ENCODE data around the gene CAMK1D. TPM values are rescaled to one million over a fixed set of nuclear protein-coding genes. Genes with fewer than 3 reads are reported as not detected.

CAMK1D gene
- total RNA-seq, 1 donor from 2014 or later, result 2.3 TPM

DNA sequence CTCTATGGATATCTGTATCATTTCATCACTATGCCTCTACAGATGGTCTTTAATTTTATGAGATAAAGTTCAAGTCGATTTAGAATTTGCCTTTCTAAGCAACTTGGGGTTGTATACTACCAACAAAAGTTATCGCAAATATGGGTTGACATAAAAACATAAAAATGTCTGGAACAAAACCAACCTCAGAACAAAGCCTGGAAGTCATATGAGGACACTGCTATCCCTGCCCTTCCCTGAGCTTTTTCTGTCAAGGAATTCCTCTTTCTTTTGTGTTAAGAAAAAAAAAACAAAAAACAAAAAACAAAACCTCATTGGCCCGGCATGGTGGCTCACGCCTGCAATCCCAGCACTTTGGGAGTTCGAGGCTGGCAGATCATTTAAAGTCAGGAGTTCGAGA, 319.3 kb downstream of the CAMK1D start:
- H3K27me3 ChIP-seq (ENCODE audit: control insufficient read depth, insufficient read depth, low read length), result no peaks in the 10 kb centered on the region
- TF ChIP-seq, protein P1, sequence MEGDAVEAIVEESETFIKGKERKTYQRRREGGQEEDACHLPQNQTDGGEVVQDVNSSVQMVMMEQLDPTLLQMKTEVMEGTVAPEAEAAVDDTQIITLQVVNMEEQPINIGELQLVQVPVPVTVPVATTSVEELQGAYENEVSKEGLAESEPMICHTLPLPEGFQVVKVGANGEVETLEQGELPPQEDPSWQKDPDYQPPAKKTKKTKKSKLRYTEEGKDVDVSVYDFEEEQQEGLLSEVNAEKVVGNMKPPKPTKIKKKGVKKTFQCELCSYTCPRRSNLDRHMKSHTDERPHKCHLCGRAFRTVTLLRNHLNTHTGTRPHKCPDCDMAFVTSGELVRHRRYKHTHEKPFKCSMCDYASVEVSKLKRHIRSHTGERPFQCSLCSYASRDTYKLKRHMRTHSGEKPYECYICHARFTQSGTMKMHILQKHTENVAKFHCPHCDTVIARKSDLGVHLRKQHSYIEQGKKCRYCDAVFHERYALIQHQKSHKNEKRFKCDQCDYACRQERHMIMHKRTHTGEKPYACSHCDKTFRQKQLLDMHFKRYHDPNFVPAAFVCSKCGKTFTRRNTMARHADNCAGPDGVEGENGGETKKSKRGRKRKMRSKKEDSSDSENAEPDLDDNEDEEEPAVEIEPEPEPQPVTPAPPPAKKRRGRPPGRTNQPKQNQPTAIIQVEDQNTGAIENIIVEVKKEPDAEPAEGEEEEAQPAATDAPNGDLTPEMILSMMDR (IDR thresholded peaks at IDR 0.05; ENCODE audit: insufficient read depth, low read length, poor library complexity, severe bottlenecking), result no peak
- no peak overlapping the region for H3K4me3 ChIP-seq (ENCODE audit: low read depth, low read length)

DNA sequence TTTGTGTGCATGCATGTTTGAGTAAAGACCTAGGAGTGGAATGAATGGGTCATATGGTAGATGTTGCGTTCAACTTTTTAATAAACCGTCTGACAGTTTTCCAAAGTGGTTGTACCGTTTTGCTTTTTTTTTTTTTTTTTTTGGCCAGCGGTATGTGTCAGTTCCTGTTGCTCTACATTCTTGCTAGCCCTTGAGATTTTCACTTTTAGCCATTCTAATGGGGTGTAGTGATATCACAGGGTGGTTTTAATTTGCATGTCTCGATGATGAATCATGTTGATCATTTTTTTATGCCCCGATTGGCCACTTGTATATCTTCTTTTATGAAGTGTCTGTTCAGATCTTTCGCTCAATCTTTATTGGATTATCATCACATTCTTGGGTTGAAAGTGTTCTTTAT, 320.7 kb downstream of the CAMK1D start:
- Histone ChIP-seq H3K27me3 (ENCODE audit: control insufficient read depth, insufficient read depth, low read length) (no peaks in the 10 kb centered on the region), H3K4me3 (ENCODE audit: low read depth, low read length) (no peak overlapping the region), H3K36me3 (ENCODE audit: control insufficient read depth, insufficient read depth, low read length) (no peaks in the 10 kb centered on the region)
- DNase-seq (ENCODE audit: low read depth), result no peak
- TF ChIP-seq, protein P1 (IDR thresholded peaks at IDR 0.05; ENCODE audit: insufficient read depth, low read length, poor library complexity, severe bottlenecking), result no peak

More for the DNA sequence above, 319.3 kb downstream of the CAMK1D start:
- no peak for DNase-seq (ENCODE audit: low read depth)
- no peaks in the 10 kb centered on the region for H3K36me3 ChIP-seq (ENCODE audit: control insufficient read depth, insufficient read depth, low read length)

DNA sequence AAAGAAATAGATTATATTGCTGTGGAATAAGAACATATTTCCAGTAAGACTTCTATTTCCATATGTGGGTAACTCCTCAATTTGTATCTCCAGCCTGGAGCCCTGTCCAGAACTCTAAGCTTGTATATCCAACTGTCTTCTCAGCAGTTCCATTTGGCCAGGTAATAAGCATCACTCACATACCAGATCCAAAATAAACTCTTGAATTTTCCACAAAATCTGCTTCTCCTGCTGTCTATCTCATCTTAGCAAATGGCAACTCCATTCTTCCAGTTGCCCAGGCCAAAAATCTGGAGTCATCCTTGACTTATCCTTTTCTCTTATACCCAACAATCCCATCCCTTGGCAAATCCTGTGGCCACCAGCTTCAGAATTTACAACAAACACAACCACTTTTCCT, 325.8 kb downstream of the CAMK1D start:
- TF ChIP-seq, protein P1 (IDR thresholded peaks at IDR 0.05; ENCODE audit: insufficient read depth, low read length, poor library complexity, severe bottlenecking), result no peak
- H3K4me3 ChIP-seq (ENCODE audit: low read depth, low read length), result no peak overlapping the region
- DNase-seq (ENCODE audit: low read depth), result no peak
- no peaks in the 10 kb centered on the region for H3K36me3 ChIP-seq (ENCODE audit: control insufficient read depth, insufficient read depth, low read length)
- H3K27me3 ChIP-seq (ENCODE audit: control insufficient read depth, insufficient read depth, low read length), result no peaks in the 10 kb centered on the region

DNA sequence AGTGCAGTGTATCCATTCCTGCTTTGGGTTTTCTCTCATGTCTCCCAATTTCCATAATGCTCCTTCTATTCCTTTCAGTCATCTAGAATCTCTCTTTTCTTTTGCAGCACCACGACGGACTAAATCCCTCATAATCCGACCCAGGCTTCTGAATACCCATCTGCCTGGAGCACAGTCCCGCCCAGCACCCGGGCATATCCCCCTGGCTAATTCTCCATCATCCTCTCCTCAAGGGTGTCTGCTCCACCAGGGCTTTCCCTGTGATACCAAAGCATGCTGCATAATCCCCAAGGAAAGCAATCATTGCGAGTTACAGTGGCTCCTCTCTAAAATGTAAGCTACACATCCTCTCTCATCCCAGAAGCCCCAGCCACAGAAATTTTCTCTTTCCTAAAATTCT, 330.3 kb downstream of the CAMK1D start:
- no peak for DNase-seq (ENCODE audit: low read depth)
- TF ChIP-seq, protein P1 (IDR thresholded peaks at IDR 0.05; ENCODE audit: insufficient read depth, low read length, poor library complexity, severe bottlenecking), result no peak
- Histone ChIP-seq H3K36me3 (ENCODE audit: control insufficient read depth, insufficient read depth, low read length) (no peaks in the 10 kb centered on the region), H3K4me3 (ENCODE audit: low read depth, low read length) (no peak overlapping the region), H3K27me3 (ENCODE audit: control insufficient read depth, insufficient read depth, low read length) (no peaks in the 10 kb centered on the region)

DNA sequence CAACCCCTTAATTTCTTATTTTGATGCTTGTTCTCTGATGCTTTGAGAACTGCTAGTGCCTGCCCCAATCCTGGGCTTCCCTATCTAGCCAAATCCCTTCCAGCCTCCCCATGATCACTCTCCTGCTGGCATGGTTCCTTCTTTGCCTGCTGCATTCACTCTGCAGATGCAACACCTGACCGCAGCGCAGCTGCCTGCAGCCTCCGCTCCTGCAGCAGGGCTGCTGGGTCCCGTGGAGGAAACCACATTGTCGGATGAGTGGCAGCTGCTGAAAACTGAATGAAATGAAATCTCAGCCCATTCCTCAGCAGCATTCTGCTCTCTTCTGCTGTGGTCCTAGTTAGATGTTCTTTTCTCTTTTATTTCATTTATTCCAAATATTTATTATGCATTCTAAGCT, 331.9 kb downstream of the CAMK1D start:
- H3K4me3 ChIP-seq (ENCODE audit: low read depth, low read length), result no peak overlapping the region
- H3K36me3 ChIP-seq (ENCODE audit: control insufficient read depth, insufficient read depth, low read length), result no peaks in the 10 kb centered on the region
- DNase-seq (ENCODE audit: low read depth), result no peak

DNA sequence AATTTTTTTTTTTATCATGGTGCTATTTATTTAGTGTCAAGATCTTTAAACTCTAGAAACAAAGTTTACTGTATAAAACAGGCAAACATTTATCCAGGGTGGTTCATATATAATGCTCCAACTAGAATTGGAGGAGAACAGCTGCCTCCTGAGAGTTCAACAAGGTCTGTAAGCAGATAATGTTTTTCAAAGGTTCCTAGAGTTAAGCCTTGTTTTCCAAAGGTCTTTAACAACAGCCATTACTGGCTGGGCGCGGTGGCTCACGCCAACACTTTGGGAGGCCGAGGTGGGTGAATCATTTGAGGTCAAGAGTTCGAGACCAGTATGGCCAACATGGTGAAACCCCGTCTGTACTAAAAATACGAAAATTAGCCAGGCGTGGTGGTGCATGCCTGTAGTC, 335.4 kb downstream of the CAMK1D start:
- no peak overlapping the region for H3K4me3 ChIP-seq (ENCODE audit: low read depth, low read length)
- H3K27me3 ChIP-seq (ENCODE audit: control insufficient read depth, insufficient read depth, low read length), result no peaks in the 10 kb centered on the region
- H3K36me3 ChIP-seq (ENCODE audit: control insufficient read depth, insufficient read depth, low read length), result no peaks in the 10 kb centered on the region
- TF ChIP-seq, protein P1 (IDR thresholded peaks at IDR 0.05; ENCODE audit: insufficient read depth, low read length, poor library complexity, severe bottlenecking), result no peak
- no peak for DNase-seq (ENCODE audit: low read depth)

More for the DNA sequence above, 331.9 kb downstream of the CAMK1D start:
- TF ChIP-seq, protein P1 (IDR thresholded peaks at IDR 0.05; ENCODE audit: insufficient read depth, low read length, poor library complexity, severe bottlenecking), result no peak
- no peaks in the 10 kb centered on the region for H3K27me3 ChIP-seq (ENCODE audit: control insufficient read depth, insufficient read depth, low read length)

Measured in kidney epithelial cell (primary cell).